Esophagus squamous epithelium (tissue), 5 donors: Measurements from ENCODE around the gene INPP4B. TPM values are rescaled to one million over a fixed set of nuclear protein-coding genes. Genes with fewer than 3 reads are reported as not detected.

Source experiments
- DNase-seq: peaks from one replicate; lab custom pipeline; 2025; lab: John Stamatoyannopoulos, UW
- H3K27ac ChIP-seq, 4 donors: fragments of 200-600 bp; sonication (generic); one replicate each; pipeline ENCODE4 v1.5.1; 2016 to 2019; ENCODE audit warnings: mild to moderate bottlenecking in 1 of 4
- H3K27me3 ChIP-seq, 4 donors: fragments of 200-600 bp; sonication (generic); 1 replicate in 3 of 4; 2 replicates in 1 of 4; pipeline versions ENCODE4 v1.5.1 to v1.6.0; 2017 to 2021; ENCODE audit warnings: antibody characterized with exemption in 1 of 4
- H3K36me3 ChIP-seq, 3 donors: fragments of 200-600 bp; sonication (generic); one replicate each; pipeline ENCODE4 v1.5.1; 2016 to 2019
- H3K4me1 ChIP-seq, 3 donors: fragments of 200-600 bp; sonication (generic); one replicate each; pipeline ENCODE4 v1.5.1; 2017 to 2019
- H3K4me3 ChIP-seq, 4 donors: fragments of 200-600 bp; sonication (generic); 1 replicate in 3 of 4; 2 replicates in 1 of 4; pipeline ENCODE4 v1.5.1; 2016 to 2019; ENCODE audit warnings: mild to moderate bottlenecking in 2 of 4, moderate library complexity in 1 of 4
- H3K9me3 ChIP-seq, 3 donors: fragments of 200-600 bp; sonication (generic); one replicate each; pipeline ENCODE4 v1.5.1; 2016 to 2019
- CTCF ChIP-seq, 6 experiments: fragments of 450-650 bp in 4 of 6; fragments of 200-600 bp in 2 of 6; sonication (generic) in 2 of 6; IDR thresholded peaks; one replicate each; pipeline ENCODE4 v1.5.1; 2016 to 2019; ENCODE audit warnings: antibody characterized with exemption in 6 of 6, mild to moderate bottlenecking in 4 of 6, moderate library complexity in 4 of 6
- POLR2A ChIP-seq, 4 donors: fragments of 450-650 bp; IDR thresholded peaks; one replicate each; pipeline ENCODE4 v1.6.1; 2017; ENCODE audit warnings: antibody characterized with exemption in 4 of 4, mild to moderate bottlenecking in 4 of 4, moderate library complexity in 3 of 4
- WGBS, 2 donors: methylation state at CpG; one replicate each; pipeline ENCODE4 v1.1.5; 2018; 5-methylcytosine and 5-hydroxymethylcytosine counted together
- intact Hi-C: fragments of 100-400 bp; cut with DNase I; formaldehyde crosslinking; loops from one replicate; pipeline ENCODE4 v1.15.0; 2022
- total RNA-seq, 4 donors: library from RNA; depleted of rRNA; stranded (reverse); fragments of >200 nt; gene quantifications; one replicate each; pipeline ENCODE4 v1.1.0, GENCODE V29; 2016
- donor health status: DM: yes; HTN: yes; CAD: no.

Gene INPP4B
- total RNA-seq, 4 donors from 2014 or later, result 14.3 to 49.7 (median 21.3) TPM

- Histone ChIP-seq H3K4me1 (peaks cover 0 to 13% (median 0%) of the 10 kb centered on the region in 3 donors), H3K27me3 (no peaks in the 10 kb centered on the region), H3K4me3 (no peak overlapping the region), H3K36me3 (no peaks in the 10 kb centered on the region), H3K27ac (no peak overlapping the region), H3K9me3 (no peaks in the 10 kb centered on the region)
- no peak for DNase-seq
- 63 to 80% methylated on average over 3 of the region's 3 CpGs for WGBS, 2 donors
- TF ChIP-seq POLR2A (IDR thresholded peaks at IDR 0.05) (no peak), CTCF (IDR thresholded peaks at IDR 0.05) (no peak)
- intact Hi-C loops, result no loop called here
Measured at GRCh38 chr4:142596595-142596994, 249.5 kb downstream of the INPP4B start.

GRCh38 chr4:142596121-142596520, 250.0 kb downstream of the INPP4B start:
- H3K27me3 ChIP-seq, result no peaks in the 10 kb centered on the region
- H3K9me3 ChIP-seq, result no peaks in the 10 kb centered on the region
- H3K4me3 ChIP-seq, result no peak overlapping the region
- WGBS, 2 donors, result 77 to 85% methylated on average over 2 of the region's 2 CpGs
- intact Hi-C loops, result no loop called here
- H3K27ac ChIP-seq, result no peak overlapping the region
- peaks cover 0 to 13% (median 0%) of the 10 kb centered on the region in 3 donors for H3K4me1 ChIP-seq
- DNase-seq, result no peak
- no peaks in the 10 kb centered on the region for H3K36me3 ChIP-seq
- TF ChIP-seq CTCF (IDR thresholded peaks at IDR 0.05), result no peak
- no peak for TF ChIP-seq POLR2A (IDR thresholded peaks at IDR 0.05)

- H3K27me3 ChIP-seq, result no peaks in the 10 kb centered on the region
- TF ChIP-seq POLR2A (IDR thresholded peaks at IDR 0.05), result no peak
- TF ChIP-seq CTCF (IDR thresholded peaks at IDR 0.05), result no peak
- peaks cover 0 to 13% (median 0%) of the 10 kb centered on the region in 3 donors for H3K4me1 ChIP-seq
- DNase-seq, result no peak
- H3K9me3 ChIP-seq, result no peaks in the 10 kb centered on the region
- intact Hi-C loops, result no loop called here
- H3K36me3 ChIP-seq, result no peaks in the 10 kb centered on the region
- no peak overlapping the region for H3K4me3 ChIP-seq
- H3K27ac ChIP-seq, result no peak overlapping the region
Measured at GRCh38 chr4:142595222-142595871, 250.8 kb downstream of the INPP4B start.

- H3K4me1 ChIP-seq, result no peaks in the 10 kb centered on the region
- H3K4me3 ChIP-seq, result no peak overlapping the region
- H3K27ac ChIP-seq, result no peak overlapping the region
- WGBS, 2 donors, result 78 to 86% methylated on average over 1 of the region's 1 CpG
- no peaks in the 10 kb centered on the region for H3K36me3 ChIP-seq
- H3K9me3 ChIP-seq, result no peaks in the 10 kb centered on the region
- no peaks in the 10 kb centered on the region for H3K27me3 ChIP-seq
- intact Hi-C loops, result no loop called here
- TF ChIP-seq POLR2A (IDR thresholded peaks at IDR 0.05), result no peak
- no peak for TF ChIP-seq CTCF (IDR thresholded peaks at IDR 0.05)
- DNase-seq, result no peak
Measured at GRCh38 chr4:142585411-142585810, 260.7 kb downstream of the INPP4B start.

GRCh38 chr4:142583708-142584107, 262.4 kb downstream of the INPP4B start:
- Histone ChIP-seq H3K9me3 (no peaks in the 10 kb centered on the region), H3K4me3 (no peak overlapping the region), H3K27ac (no peak overlapping the region), H3K4me1 (no peaks in the 10 kb centered on the region), H3K27me3 (no peaks in the 10 kb centered on the region), H3K36me3 (no peaks in the 10 kb centered on the region)
- TF ChIP-seq CTCF (IDR thresholded peaks at IDR 0.05), result no peak
- TF ChIP-seq POLR2A (IDR thresholded peaks at IDR 0.05), result no peak
- WGBS, 2 donors, result 93% methylated on average over 1 of the region's 1 CpG
- intact Hi-C loops, result no loop called here
- DNase-seq, result no peak
